ENCODE results near the gene MS4A6E.

Gene MS4A6E

DNA sequence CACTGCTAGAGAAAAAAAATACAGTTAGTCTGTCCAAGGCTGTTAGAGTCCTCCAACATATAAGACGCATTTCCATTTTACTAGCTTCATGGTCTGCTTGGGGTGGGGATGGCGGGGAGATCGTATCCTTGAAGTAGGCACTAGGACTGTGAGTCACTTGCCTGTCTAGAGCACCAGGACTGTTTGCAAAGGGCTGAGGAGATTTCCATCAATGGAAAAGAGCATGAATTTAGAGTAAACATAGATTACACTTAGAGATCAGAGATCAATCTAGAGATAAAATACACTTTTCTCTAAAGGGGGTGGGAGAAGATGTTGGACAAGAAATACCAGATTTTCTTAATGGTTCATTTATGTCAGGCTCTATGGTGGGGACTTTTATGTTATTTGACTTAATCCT lies 49.5 kb downstream of the MS4A6E start:
- no peak for DNase-seq

DNA sequence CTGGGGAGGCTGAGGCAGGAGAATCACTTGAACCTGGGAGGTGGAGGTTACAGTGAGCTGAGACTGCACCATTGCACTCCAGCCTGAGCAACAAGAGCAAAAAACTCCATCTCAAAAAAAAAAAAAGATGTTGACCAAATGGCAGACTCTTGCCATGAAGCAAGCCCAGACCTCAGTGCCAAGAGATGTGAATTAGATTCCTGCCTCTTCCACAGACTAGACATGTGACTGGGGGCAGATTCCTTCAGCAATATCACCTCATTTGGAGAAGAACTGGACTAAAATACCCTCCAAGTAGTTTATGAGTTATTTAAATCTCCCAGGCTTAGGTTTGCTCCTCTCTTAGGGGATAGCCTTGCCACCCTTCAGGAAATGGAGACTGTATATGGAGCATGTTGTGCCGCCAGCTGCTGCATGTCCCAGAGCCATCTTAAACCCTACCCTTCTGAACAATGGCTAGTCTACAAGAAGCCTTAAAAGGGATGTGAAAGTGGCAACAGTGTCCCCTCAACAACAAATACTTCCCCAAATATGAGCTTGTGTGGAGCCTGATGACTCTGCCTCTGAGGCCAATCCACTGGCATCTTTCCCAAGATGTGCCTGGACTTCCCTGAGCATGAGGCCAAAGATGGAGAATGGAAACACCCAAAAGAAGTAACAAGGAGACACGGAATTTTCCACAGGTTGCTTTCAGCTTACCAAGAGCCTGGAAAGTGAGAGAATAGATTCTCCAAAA lies 50.5 kb downstream of the MS4A6E start:
- no peak for DNase-seq

DNA sequence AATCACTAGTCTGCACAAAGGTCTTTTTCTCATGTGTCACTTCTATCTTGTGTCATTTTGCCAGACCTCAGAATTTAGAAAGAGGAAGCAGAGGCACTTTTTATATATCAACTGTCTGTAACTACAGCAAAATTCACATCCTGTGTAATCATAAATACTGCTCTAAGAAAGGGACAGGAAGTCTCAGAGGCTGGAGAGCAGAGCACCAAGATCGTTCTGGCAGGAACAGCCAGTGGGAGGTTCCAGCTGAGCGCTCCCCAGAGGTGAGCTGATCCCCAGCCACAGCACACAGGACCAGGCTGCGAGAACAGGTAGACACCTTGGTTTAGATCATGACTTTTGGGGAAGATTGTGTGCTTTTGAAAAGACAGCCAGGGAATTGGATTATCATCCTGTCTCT lies 51.3 kb downstream of the MS4A6E start, which contains the start of gene MS4A7:
MS4A7 (plus strand) TSS at position 179 of the 400 bp plus-strand sequence. CDS start 4,610 bp downstream, outside the sequence.
- no peak for DNase-seq

DNA sequence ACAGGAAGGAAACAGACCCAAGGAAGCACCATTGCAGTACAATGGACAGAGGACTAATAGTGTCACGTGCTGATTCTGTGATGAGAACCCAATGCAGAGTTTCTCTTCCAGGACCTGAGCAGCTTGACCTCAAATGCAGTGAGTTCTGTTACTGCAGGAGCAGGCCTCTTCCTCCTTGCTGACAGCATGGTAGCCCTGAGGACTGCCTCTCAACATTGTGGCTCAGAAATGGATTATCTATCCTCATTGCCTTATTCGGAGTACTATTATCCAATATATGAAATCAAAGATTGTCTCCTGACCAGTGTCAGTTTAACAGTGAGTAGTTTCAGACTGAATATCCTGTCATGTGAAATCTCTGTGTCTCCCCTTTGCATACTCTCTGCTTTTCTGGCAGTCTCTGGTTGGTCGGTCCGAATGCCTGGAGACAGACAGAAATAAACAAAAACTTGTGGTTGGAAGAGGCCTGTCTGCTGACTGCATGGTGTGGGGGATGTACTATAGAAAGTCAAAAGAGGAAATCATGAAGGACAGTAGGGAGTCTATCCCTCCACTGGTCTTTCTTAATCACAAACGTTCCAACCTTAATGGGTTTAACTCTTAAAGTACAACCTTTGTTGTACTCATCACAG lies 62.3 kb downstream of the MS4A6E start:
- DNase-seq, result no peak

DNA sequence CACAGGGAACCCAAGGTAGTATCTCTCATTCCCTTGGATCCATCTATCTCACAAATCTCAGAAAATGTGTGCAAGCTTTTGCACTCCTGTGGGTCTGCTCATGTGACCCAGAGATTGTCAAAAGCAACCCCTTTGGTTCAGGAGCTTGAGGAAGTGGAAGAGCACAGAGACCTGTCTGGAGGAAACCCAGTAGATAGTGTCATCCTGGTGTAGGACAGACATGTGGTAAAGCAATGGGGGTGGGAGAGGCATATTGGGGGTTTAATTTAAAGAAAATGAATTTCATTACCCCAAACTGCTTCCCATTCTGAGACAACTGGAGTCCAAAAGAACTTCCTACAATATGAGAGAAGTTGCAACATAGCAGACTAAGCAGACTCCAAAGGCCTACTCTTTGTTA lies 63.4 kb downstream of the MS4A6E start:
- no peak for DNase-seq

Measured in stimulated activated CD4-positive, alpha-beta T cell treated with anti-CD3 and anti-CD28 coated beads, Interleukin-4, amount 100 ng/mL, for 24 hours (primary cell).